ENCODE data around the gene ACOXL. TPM values are rescaled to one million over a fixed set of nuclear protein-coding genes. Genes with fewer than 3 reads are reported as not detected.

ACOXL gene
- total and polyA plus RNA-seq, 9 of the 15 experiments (the other 6 are each of a cell fraction or from before 2014, with no cell fraction given) = 0.31 to 0.56 TPM; not detected in 7

- WGBS (ENCODE audit: insufficient coverage, low coverage, missing lambda C conversion rate) = 18% methylated on average over 5 of the region's 5 CpGs
- Histone ChIP-seq H2AFZ (ENCODE audit: low read depth, low read length) (no peak overlapping the region), H3K27ac (ENCODE audit: extremely low read depth, low read depth, low read length) (no peak overlapping the region), H3K4me1 (replicated peaks in 1 of 2; ENCODE audit: control insufficient read depth in 2 of 2, insufficient read depth in 2 of 2, low read length in 2 of 2) (no peaks in the 10 kb centered on the region), H3K9me1 (ENCODE audit: control insufficient read depth, insufficient read depth, low read length) (no peaks in the 10 kb centered on the region), H3K9me3 (replicated peaks; ENCODE audit: control insufficient read depth, insufficient read depth, low read depth, low read length) (no peaks in the 10 kb centered on the region), H3K27me3 (ENCODE audit: control insufficient read depth in 2 of 2, insufficient read depth in 2 of 2, low read length in 2 of 2) (peaks cover 0 to 6% of the 10 kb centered on the region in 2 experiments; a peak in 2 of 5 replicates), H3K9ac (ENCODE audit: insufficient read depth in 1 of 2, low read depth in 2 of 2, low read length in 2 of 2) (no peak overlapping the region), H3K36me3 (ENCODE audit: control insufficient read depth, insufficient read depth, low read length) (no peaks in the 10 kb centered on the region), H3K4me3 (no peak overlapping the region), H3K79me2 (ENCODE audit: control insufficient read depth, insufficient read depth, low read length) (no peaks in the 10 kb centered on the region), H4K20me1 (replicated peaks; ENCODE audit: control insufficient read depth, insufficient read depth, low read length) (no peaks in the 10 kb centered on the region), H3K4me2 (ENCODE audit: insufficient read depth, low read length) (no peak overlapping the region)
- ChIA-PET CTCF (ENCODE audit: low intra/inter-chr PET ratio) (no interaction called here), POLR2A (interaction anchor here (1.3 kb wide), 1 partner anchor 14 kb away, joined by 5 read pairs; the partner anchor contains the start of gene BCL2L11)
- no TSS peak for BruUV-seq (replicated peaks)
- ATAC-seq = no peak; the same call in 2 of the 3 replicates
- intact Hi-C loops (cut with micrococcal nuclease) = no loop called here
- DNase-seq (ENCODE audit: extremely low read depth in 1 of 4, low spot score in 3 of 4) = no peak
- in situ Hi-C loops (cut with MboI) = no loop called here
- FAIRE-seq = no peak
- peak; percentile 43; the same call in 1 of the 2 replicates for TF ChIP-seq FOSL1 (tag; conservative IDR thresholded peaks at IDR 0.05)
- TF ChIP-seq SRSF1 (IDR thresholded peaks at IDR 0.05; ENCODE audit: low read depth, low read length) = no peak
- no peak for TF ChIP-seq SOX6 (IDR thresholded peaks at IDR 0.05)
- TF ChIP-seq ZBTB8A (IDR thresholded peaks at IDR 0.05; ENCODE audit: partially characterized antibody) = no peak
Measured at GRCh38 chr2:111106706-111107105, 374.3 kb downstream of the ACOXL start.

DNA sequence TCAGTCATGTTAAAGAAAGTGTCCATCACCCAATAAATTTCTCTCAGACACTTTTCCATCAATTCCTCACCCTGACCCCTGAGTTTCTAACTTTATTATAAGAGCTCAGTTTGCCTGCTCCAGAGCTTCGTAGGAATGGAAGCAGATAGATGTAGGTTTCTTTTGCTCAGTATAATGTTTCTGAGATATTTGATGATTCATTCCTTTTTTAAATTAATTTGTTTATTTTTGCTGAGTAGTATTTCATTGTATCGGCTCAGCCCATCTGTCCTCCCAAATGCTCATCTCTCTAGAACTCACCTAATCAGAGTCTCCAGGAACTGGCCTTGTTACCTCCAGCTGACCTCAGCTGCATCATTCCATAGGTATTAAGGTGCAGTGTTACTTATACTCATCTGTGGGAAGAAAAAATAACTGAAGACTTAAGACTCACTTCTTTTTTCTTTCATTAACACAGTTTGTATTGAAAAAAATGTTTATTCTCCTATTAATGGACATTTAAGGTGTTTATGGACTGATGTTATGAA, 376.4 kb downstream of the ACOXL start:
- WGBS (ENCODE audit: insufficient coverage, low coverage, missing lambda C conversion rate) = 20% methylated on average over 2 of the region's 2 CpGs
- FAIRE-seq = no peak
- Histone ChIP-seq H3K79me2 (ENCODE audit: control insufficient read depth, insufficient read depth, low read length) (no peaks in the 10 kb centered on the region), H3K36me3 (ENCODE audit: control insufficient read depth, insufficient read depth, low read length) (no peaks in the 10 kb centered on the region), H3K27me3 (ENCODE audit: control insufficient read depth in 2 of 2, insufficient read depth in 2 of 2, low read length in 2 of 2) (peaks cover 0 to 4% of the 10 kb centered on the region in 2 experiments; a peak in 1 of 5 replicates), H3K9me3 (replicated peaks; ENCODE audit: control insufficient read depth, insufficient read depth, low read depth, low read length) (no peaks in the 10 kb centered on the region), H3K4me2 (ENCODE audit: insufficient read depth, low read length) (no peak overlapping the region), H3K9ac (ENCODE audit: insufficient read depth in 1 of 2, low read depth in 2 of 2, low read length in 2 of 2) (no peak overlapping the region), H3K9me1 (ENCODE audit: control insufficient read depth, insufficient read depth, low read length) (no peaks in the 10 kb centered on the region), H3K4me1 (replicated peaks in 1 of 2; ENCODE audit: control insufficient read depth in 2 of 2, insufficient read depth in 2 of 2, low read length in 2 of 2) (no peaks in the 10 kb centered on the region), H3K4me3 (no peak overlapping the region), H3K27ac (ENCODE audit: extremely low read depth, low read depth, low read length) (no peak overlapping the region), H4K20me1 (replicated peaks; ENCODE audit: control insufficient read depth, insufficient read depth, low read length) (no peaks in the 10 kb centered on the region; the same call in 1 of the 2 replicates), H2AFZ (ENCODE audit: low read depth, low read length) (no peak overlapping the region)
- in situ Hi-C loops (cut with MboI) (no loop called here), intact Hi-C loops (cut with micrococcal nuclease) (no loop called here)
- BruUV-seq (replicated peaks) = no TSS peak
- DNase-seq (ENCODE audit: extremely low read depth in 1 of 4, low spot score in 3 of 4) = no peak
- ChIA-PET POLR2A (interaction anchor here (0.6 kb wide), 1 partner anchor 13 kb away, joined by 3 read pairs; no protein-coding TSS in a partner anchor), CTCF (ENCODE audit: low intra/inter-chr PET ratio) (no interaction called here)
- peak; percentile 16; the same call in 1 of the 2 replicates for TF ChIP-seq CBFA2T3 (IDR thresholded peaks at IDR 0.05)
- peak; percentile 16; the same call in 1 of the 2 replicates for TF ChIP-seq TAL1 (IDR thresholded peaks at IDR 0.05)
- peak; percentile 17; the same call in 1 of the 2 replicates for TF ChIP-seq C11orf30 (IDR thresholded peaks at IDR 0.05; ENCODE audit: low read depth)
- TF ChIP-seq RAD51 (IDR thresholded peaks at IDR 0.05; ENCODE audit: borderline replicate concordance, low read depth) = no peak
- no peak for TF ChIP-seq KAT2B (IDR thresholded peaks at IDR 0.05; ENCODE audit: low read depth, low read length)
- peak; percentile 75 for TF ChIP-seq ZNF316 (IDR thresholded peaks at IDR 0.05)
- ATAC-seq = no peak

All from K562 (cell line).